Activated CD8-positive, alpha-beta T cell treated with anti-CD3 and anti-CD28 coated beads for 36 hours (primary cell): ENCODE measurements around the gene PIAS1. TPM values are rescaled to one million over a fixed set of nuclear protein-coding genes. Genes with fewer than 3 reads are reported as not detected.

Experiments used
- ATAC-seq: fragments of 200-7000 bp; cut with Tn5 transposase; one replicate; pipeline ENCODE4 v1.10.0; 2021; ENCODE audit warnings: mild to moderate bottlenecking, moderate library complexity
- CTCF ChIA-PET: fragments of 350-600 bp; sonication (Branson Sonifier 250); formaldehyde crosslinking; loops from one replicate; lab custom pipeline; 2021; ENCODE audit warnings: antibody characterized with exemption; lab: Charles Lee
- POLR2A ChIA-PET: fragments of 350-600 bp; sonication (Branson Sonifier 250); formaldehyde crosslinking; loops from one replicate; lab custom pipeline; 2021; ENCODE audit warnings: antibody characterized with exemption; lab: Charles Lee
- DNase-seq: peaks from one replicate; pipeline ENCODE4 v3.0.0-alpha.2; 2020
- H3K27ac Mint-ChIP-seq: one replicate; pipeline ENCODE4 v1.8.0; 2021; ENCODE audit warnings: mild to moderate bottlenecking, mixed read lengths
- H3K27me3 Mint-ChIP-seq: one replicate; pipeline ENCODE4 v1.8.0; 2021; ENCODE audit warnings: mixed read lengths
- H3K36me3 Mint-ChIP-seq: one replicate; pipeline ENCODE4 v1.8.0; 2021; ENCODE audit warnings: low read depth, mixed read lengths
- H3K4me1 Mint-ChIP-seq: one replicate; pipeline ENCODE4 v1.8.0; 2021; ENCODE audit warnings: low read depth, mixed read lengths
- H3K4me3 Mint-ChIP-seq: one replicate; pipeline ENCODE4 v1.8.0; 2021; ENCODE audit warnings: mild to moderate bottlenecking, moderate library complexity, mixed read lengths
- H3K9me3 Mint-ChIP-seq: one replicate; pipeline ENCODE4 v1.8.0; 2021; ENCODE audit warnings: mixed read lengths
- CTCF ChIP-seq: fragments of 200-600 bp; IDR thresholded peaks from one replicate; pipeline ENCODE4 v1.8.0; 2022; ENCODE audit warnings: antibody characterized with exemption, mild to moderate bottlenecking
- intact Hi-C: fragments of 100-400 bp; cut with micrococcal nuclease; formaldehyde crosslinking; loops from one replicate; pipeline ENCODE4 v1.10.0; 2022
- total RNA-seq, 2 experiments: library from RNA; stranded (reverse); gene quantifications; one replicate each; pipeline ENCODE4 v1.2.3, GENCODE V29; 2021

PIAS1 gene
- total RNA-seq, 2 experiments from 2014 or later = 26.0 to 29.8 TPM

GRCh38 chr15:68061171-68061570 is 7.1 kb downstream of the PIAS1 start:
- Mint-ChIP-seq H3K4me3 (no peak overlapping the region), H3K27me3 (no peaks in the 10 kb centered on the region), H3K36me3 (peaks cover 2% of the 10 kb centered on the region), H3K4me1 (peaks cover 58% of the 10 kb centered on the region), H3K27ac (no peak overlapping the region), H3K9me3 (no peaks in the 10 kb centered on the region)
- POLR2A ChIA-PET = no interaction called here
- DNase-seq = no peak
- intact Hi-C loops = no loop called here
- no peak for ATAC-seq
- CTCF ChIA-PET = no interaction called here
- no peak for TF ChIP-seq CTCF

DNA sequence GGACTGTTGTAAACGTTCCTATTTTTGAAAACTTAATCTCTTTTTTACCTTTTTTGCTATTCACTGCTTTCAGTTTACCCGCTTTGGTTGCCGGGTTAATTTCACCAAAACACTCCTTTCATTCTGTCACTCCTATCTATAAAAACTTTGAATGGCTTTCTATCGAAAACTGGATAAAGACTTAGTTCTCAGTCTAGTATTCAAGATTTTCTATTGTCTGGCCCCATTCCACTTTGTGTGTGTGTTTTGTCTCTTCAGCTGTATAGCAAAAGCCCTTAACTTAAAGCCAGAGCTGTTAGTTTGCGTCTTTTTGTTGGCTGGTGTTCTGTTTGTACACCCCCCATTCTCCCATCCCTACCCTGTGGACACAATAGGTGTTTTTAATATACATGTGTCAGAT is 7.5 kb downstream of the PIAS1 start:
- TF ChIP-seq CTCF = no peak
- DNase-seq (no peak), ATAC-seq (no peak)
- ChIA-PET POLR2A (no interaction called here), CTCF (no interaction called here)
- H3K27me3 Mint-ChIP-seq = no peaks in the 10 kb centered on the region
- no peak overlapping the region for H3K27ac Mint-ChIP-seq
- intact Hi-C loops = no loop called here
- H3K36me3 Mint-ChIP-seq = peaks cover 2% of the 10 kb centered on the region
- peaks cover 57% of the 10 kb centered on the region for H3K4me1 Mint-ChIP-seq
- no peaks in the 10 kb centered on the region for H3K9me3 Mint-ChIP-seq
- no peak overlapping the region for H3K4me3 Mint-ChIP-seq

- Mint-ChIP-seq H3K27me3 (no peaks in the 10 kb centered on the region), H3K36me3 (peaks cover 4% of the 10 kb centered on the region), H3K4me1 (peaks cover 57% of the 10 kb centered on the region), H3K27ac (no peak overlapping the region), H3K9me3 (no peaks in the 10 kb centered on the region), H3K4me3 (no peak overlapping the region)
- DNase-seq (no peak), ATAC-seq (no peak)
- ChIA-PET CTCF (no interaction called here), POLR2A (no interaction called here)
- TF ChIP-seq CTCF = no peak
- intact Hi-C loops = no loop called here
These were observed 8.1 kb downstream of the PIAS1 start for GRCh38 chr15:68062214-68062613.

GRCh38 chr15:68062946-68063465 is 8.9 kb downstream of the PIAS1 start:
- H3K27me3 Mint-ChIP-seq = no peaks in the 10 kb centered on the region
- DNase-seq (no peak), ATAC-seq (no peak)
- intact Hi-C loops = no loop called here
- H3K4me3 Mint-ChIP-seq = no peak overlapping the region
- ChIA-PET POLR2A (no interaction called here), CTCF (no interaction called here)
- TF ChIP-seq CTCF = no peak
- peaks cover 54% of the 10 kb centered on the region for H3K4me1 Mint-ChIP-seq
- H3K9me3 Mint-ChIP-seq = no peaks in the 10 kb centered on the region
- H3K27ac Mint-ChIP-seq = no peak overlapping the region
- peaks cover 8% of the 10 kb centered on the region for H3K36me3 Mint-ChIP-seq

DNA sequence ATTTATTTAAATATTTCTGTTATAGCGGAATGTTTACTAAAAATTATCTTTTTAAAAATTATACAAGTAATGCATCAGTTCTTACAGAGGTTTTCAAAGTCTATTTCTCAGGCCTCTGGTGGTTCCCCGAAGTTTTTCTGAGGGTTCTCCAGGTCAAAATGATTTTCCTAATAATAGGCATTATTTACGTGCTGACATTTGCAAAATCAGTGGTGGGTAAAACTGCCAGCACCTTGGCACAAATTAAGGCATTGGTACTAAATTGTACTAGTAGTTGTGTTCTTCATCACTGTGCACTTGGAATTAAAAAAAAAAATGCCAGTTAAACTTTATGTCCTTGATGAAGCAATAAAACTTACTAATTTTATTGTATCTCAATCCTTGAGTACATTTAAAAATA is 9.5 kb downstream of the PIAS1 start:
- ChIA-PET POLR2A (interaction anchor here (1.2 to 2.1 kb wide), 2 partner anchors 9 to 17 kb away, joined by 3 to 8 read pairs; partner anchors contain the start of gene PIAS1), CTCF (interaction anchor here (1.1 kb wide), 1 partner anchor 10 kb away, joined by 4 read pairs; no protein-coding TSS in a partner anchor)
- H3K36me3 Mint-ChIP-seq = peaks cover 8% of the 10 kb centered on the region
- no peak overlapping the region for H3K27ac Mint-ChIP-seq
- H3K4me1 Mint-ChIP-seq = peaks cover 56% of the 10 kb centered on the region
- ATAC-seq (no peak), DNase-seq (no peak)
- no peak overlapping the region for H3K4me3 Mint-ChIP-seq
- intact Hi-C loops = no loop called here
- H3K27me3 Mint-ChIP-seq = no peaks in the 10 kb centered on the region
- no peak for TF ChIP-seq CTCF
- no peaks in the 10 kb centered on the region for H3K9me3 Mint-ChIP-seq
